HepG2 (cell line): ENCODE data around the gene MUC6. TPM values are rescaled to one million over a fixed set of nuclear protein-coding genes. Genes with fewer than 3 reads are reported as not detected.
A peak's percentile ranks its signal among the peaks of the same experiment; 100 is the strongest.

Experiments used
- ATAC-seq: fragments of 200-7000 bp; cut with Tn5 transposase; 3 replicates; pipeline ENCODE4 v1.9.1; 2020; ENCODE audit warnings: mild to moderate bottlenecking, moderate library complexity
- BruUV-seq: library from RNA; stranded (reverse); fragments of 400-500 nt; replicated peaks from 2 replicates; lab custom pipeline; 2021; lab: Mats Ljungman, UMichigan
- CTCF ChIA-PET: fragments of 300-600 bp; formaldehyde crosslinking; extraction: SDS; loops from one replicate; lab custom pipeline; 2021; ENCODE audit warnings: low total read pairs, inconsistent platforms, low intra/inter-chr PET ratio; lab: Yijun Ruan, JAX
- POLR2A ChIA-PET: fragments of 350-600 bp; sonication (Branson Sonifier 250); formaldehyde crosslinking; loops from one replicate; lab custom pipeline; 2020; ENCODE audit warnings: antibody characterized with exemption, inconsistent platforms; lab: Yijun Ruan, JAX
- DNase-seq: peaks from one replicate; pipeline ENCODE4 v3.0.0-alpha.2; 2015; ENCODE audit warnings: low spot score
- FAIRE-seq: peaks from 3 replicates; lab custom pipeline; 2011; peaks lifted over from hg19 to GRCh38; lab: Jason Lieb, UNC
- H2AFZ ChIP-seq: one replicate; pipeline ENCODE4 v1.6.1; 2011; ENCODE audit warnings: low read length, inconsistent platforms
- H3K27ac ChIP-seq: fragments of 300-600 bp; 3 replicates; pipeline ENCODE4 v1.8.0; 2011; ENCODE audit warnings: mixed run types, mild to moderate bottlenecking, mixed read lengths, low read length, inconsistent platforms; ENCODE audit not compliant: insufficient read depth; ENCODE audit errors: extremely low read length
- H3K27me3 ChIP-seq, 2 experiments: fragments of 200-600 bp in 1 of 2; 2 replicates in 1 of 2; 3 replicates in 1 of 2; pipeline versions ENCODE4 v1.6.0 to v1.8.0; 2011; ENCODE audit warnings: low read length in 2 of 2, mild to moderate bottlenecking in 2 of 2, moderate library complexity in 2 of 2, inconsistent platforms in 1 of 2; ENCODE audit not compliant: insufficient read depth in 2 of 2, control insufficient read depth in 1 of 2
- H3K36me3 ChIP-seq, 2 experiments: fragments of 200-600 bp in 1 of 2; replicated peaks in 1 of 2; 2 replicates in 1 of 2; 3 replicates in 1 of 2; pipeline versions ENCODE4 v1.5.1 to v1.8.0; 2011; ENCODE audit warnings: low read length in 2 of 2, inconsistent platforms in 1 of 2; ENCODE audit not compliant: insufficient read depth in 2 of 2, control insufficient read depth in 1 of 2
- H3K4me1 ChIP-seq: 2 replicates; pipeline ENCODE4 v1.5.1; 2012; ENCODE audit warnings: low read length, inconsistent platforms; ENCODE audit not compliant: insufficient read depth
- H3K4me2 ChIP-seq: 2 replicates; pipeline ENCODE4 v1.6.0; 2011; ENCODE audit warnings: low read depth, low read length, inconsistent platforms
- H3K4me3 ChIP-seq, 3 experiments: fragments of 200-600 bp in 1 of 3; sonication (generic), shearing (Covaris generic) in 1 of 3; replicated peaks in 1 of 3; 2 replicates each; pipeline ENCODE4 v1.5.1; 2011 to 2016; ENCODE audit warnings: low read length in 3 of 3, inconsistent platforms in 2 of 3, low read depth in 2 of 3, mild to moderate bottlenecking in 2 of 3, control low read depth in 1 of 3, mixed read lengths in 1 of 3; ENCODE audit not compliant: insufficient read depth in 1 of 3
- H3K79me2 ChIP-seq: one replicate; pipeline ENCODE4 v1.6.1; 2011; ENCODE audit warnings: low read length, inconsistent platforms; ENCODE audit not compliant: insufficient read depth
- H3K9ac ChIP-seq: 2 replicates; pipeline ENCODE4 v1.6.0; 2011; ENCODE audit warnings: mild to moderate bottlenecking, low read depth, low read length, inconsistent platforms; ENCODE audit not compliant: insufficient read depth
- H3K9me3 ChIP-seq: 2 replicates; pipeline ENCODE4 v1.5.1; 2012; ENCODE audit warnings: mild to moderate bottlenecking, low read length
- H4K20me1 ChIP-seq: 2 replicates; pipeline ENCODE4 v1.6.0; 2011; ENCODE audit warnings: inconsistent platforms, mild to moderate bottlenecking, low read length, moderate library complexity; ENCODE audit not compliant: insufficient read depth
- NFKB2 ChIP-seq: sonication (generic); formaldehyde crosslinking; IDR thresholded peaks from 2 replicates; pipeline ENCODE4 v1.4.0; 2020; ENCODE audit warnings: missing genetic modification reagents, borderline replicate concordance
- RORA ChIP-seq: sonication (generic); formaldehyde crosslinking; IDR thresholded peaks from 2 replicates; pipeline ENCODE4 v1.5.0; 2020; ENCODE audit warnings: mild to moderate bottlenecking, missing genetic modification reagents, moderate library complexity
- TBL1XR1 ChIP-seq: fragments of 150-350 bp; IDR thresholded peaks from 2 replicates; pipeline ENCODE4 v1.6.1; 2014; ENCODE audit warnings: borderline replicate concordance, low read length; ENCODE audit not compliant: partially characterized antibody
- TBP ChIP-seq: sonication (generic); formaldehyde crosslinking; IDR thresholded peaks from 2 replicates; pipeline ENCODE4 v1.5.0; 2020; ENCODE audit warnings: missing genetic modification reagents
- ZNF263 ChIP-seq: sonication (generic); formaldehyde crosslinking; IDR thresholded peaks from 2 replicates; pipeline ENCODE4 v1.4.0; 2020; ENCODE audit warnings: missing genetic modification reagents
- ZNF546 ChIP-seq: sonication (generic); formaldehyde crosslinking; conservative IDR thresholded peaks from 2 replicates; pipeline ENCODE4 v1.8.1; 2023; ENCODE audit warnings: mild to moderate bottlenecking, missing genetic modification reagents
- ZNF614 ChIP-seq: IDR thresholded peaks from 2 replicates; pipeline ENCODE4 v1.6.1; 2018; ENCODE audit warnings: missing biosample characterization, missing genetic modification reagents, inconsistent platforms, borderline replicate concordance
- WGBS: methylation state at CpG from one replicate; pipeline ENCODE4 v1.1.6; 2017; ENCODE audit warnings: low lambda C conversion rate; 5-methylcytosine and 5-hydroxymethylcytosine counted together
- in situ Hi-C: cut with HindIII; loops from 2 replicates; pipeline ENCODE4 v1.10.0; 2017; ENCODE audit warnings: low pct_unique_long_range_greater_than_20kb; ENCODE audit not compliant: extremely low pct_ligation_motif_present
- intact Hi-C: fragments of 100-400 bp; cut with micrococcal nuclease; formaldehyde crosslinking; loops from one replicate; pipeline ENCODE4 v1.10.0; 2022; ENCODE audit not compliant: unreplicated experiment
- polyA plus RNA-seq, 8 experiments: library from polyadenylated mRNA; depleted of rRNA in 3 of 8; stranded (reverse) in 7 of 8; unstranded in 1 of 8; fragments of >200 nt; fragmentation: Illumina TruSeq in 4 of 8; extraction: Trizol in 4 of 8; gene quantifications; 2 replicates each; pipeline versions ENCODE4 v1.2.1 to v1.2.3, GENCODE V29; 2011 to 2016; ENCODE audit warnings: low read depth in 4 of 8, missing spikeins in 1 of 8, mixed read lengths in 1 of 8; ENCODE audit not compliant: insufficient read depth in 1 of 8
- total RNA-seq, 5 experiments: library from RNA; depleted of rRNA; stranded (reverse); fragments of >200 nt; fragmentation: Illumina TruSeq; extraction: Trizol; gene quantifications; 2 replicates each; pipeline ENCODE4 v1.2.3, GENCODE V29; 2016; ENCODE audit warnings: low read depth in 1 of 5

Gene MUC6
- total and polyA plus RNA-seq, 2 of the 13 experiments (the other 11 are each of a cell fraction or from before 2014, with no cell fraction given): not detected

DNA sequence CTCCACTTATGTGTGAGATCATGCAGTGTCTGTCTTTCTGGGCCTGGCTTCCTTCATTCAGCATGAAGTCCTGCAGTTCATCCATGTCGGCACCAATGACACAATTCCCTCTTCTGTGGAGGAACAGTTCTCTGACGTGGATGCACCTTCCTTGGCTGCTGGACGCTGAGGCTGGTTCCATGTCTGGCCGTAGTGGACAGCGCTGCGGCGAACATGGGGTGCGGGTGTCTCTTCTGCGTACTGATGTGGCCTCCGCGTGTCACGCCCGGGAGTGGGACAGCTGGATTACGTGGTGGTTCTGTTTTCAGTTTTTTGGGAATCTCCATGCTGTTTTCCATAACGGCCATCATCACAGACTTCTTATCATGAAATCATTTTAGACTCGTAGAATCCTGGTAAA, 21.3 kb upstream of the MUC6 start:
- POLR2A ChIA-PET: no interaction called here
- Histone ChIP-seq H4K20me1 (no peaks in the 10 kb centered on the region), H3K4me3 (no peak overlapping the region), H3K4me1 (peaks cover 5% of the 10 kb centered on the region; the same call in 1 of the 2 replicates), H3K27ac (no peak overlapping the region), H3K36me3 (no peaks in the 10 kb centered on the region), H3K27me3 (peaks cover 16 to 75% of the 10 kb centered on the region in 2 experiments; a peak in 4 of 5 replicates), H3K4me2 (no peak overlapping the region), H3K9me3 (0 out of 2 replicates have a peak, but pooled peaks cover 4% of the 10 kb centered on the region), H3K9ac (no peak overlapping the region), H2AFZ (no peak overlapping the region), H3K79me2 (no peaks in the 10 kb centered on the region)
- CTCF ChIA-PET: no interaction called here
- FAIRE-seq (no peak), DNase-seq (no peak), ATAC-seq (no peak)
- no peak for TF ChIP-seq ZNF614 (CRISPR knock-in tag)
- TF ChIP-seq NFKB2 (CRISPR knock-in tag): no peak
- TF ChIP-seq RORA (CRISPR knock-in tag): no peak
- TF ChIP-seq ZNF546 (CRISPR knock-in tag): no peak
- in situ Hi-C loops: loop anchor here (10.0 kb wide), 1 partner anchor 173 kb away; no protein-coding TSS in a partner anchor
- intact Hi-C loops: no loop called here
- no TSS peak for BruUV-seq
- 73% methylated on average over 14 of the region's 16 CpGs for WGBS

DNA sequence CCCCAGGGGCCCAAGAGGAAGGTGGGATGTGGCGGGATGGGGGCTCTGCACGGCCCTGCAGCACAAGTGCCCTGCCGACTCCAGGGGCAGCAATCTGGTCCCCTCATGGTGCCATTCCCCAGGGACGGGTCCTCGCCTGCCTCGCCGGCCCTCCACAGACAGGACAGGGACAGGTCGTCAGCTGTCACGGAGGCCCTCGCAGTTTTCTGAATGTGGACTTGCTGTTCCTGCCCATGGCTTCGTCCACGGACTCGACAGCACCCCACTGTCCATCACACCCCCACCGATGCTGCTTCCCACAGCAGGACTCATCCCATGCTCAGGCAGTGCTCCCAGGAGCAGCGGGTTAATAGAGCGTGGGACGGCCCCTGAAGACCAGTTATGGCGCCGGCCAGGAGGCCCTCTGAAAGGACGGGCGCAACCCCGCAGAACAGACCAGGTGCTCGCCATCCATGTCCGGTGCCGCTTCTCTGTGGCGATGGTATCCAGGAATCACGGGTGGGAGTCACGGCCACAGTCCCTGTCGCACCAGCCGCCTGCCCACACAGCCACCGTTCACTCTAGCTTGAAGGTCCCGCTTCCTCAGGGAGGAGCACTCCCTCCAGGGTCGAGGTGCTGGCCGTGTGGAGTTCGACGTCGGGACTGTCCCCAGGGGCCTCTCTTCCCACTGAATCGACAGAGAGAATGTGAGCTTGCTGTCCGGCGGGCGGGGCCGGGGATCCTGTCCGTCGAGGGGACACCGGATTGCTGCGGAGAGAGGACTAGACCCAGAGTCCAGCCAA, 19.7 kb upstream of the MUC6 start:
- H3K27ac ChIP-seq: no peak overlapping the region
- peaks cover 18 to 83% of the 10 kb centered on the region in 2 experiments; a peak in 4 of 5 replicates for H3K27me3 ChIP-seq
- no peaks in the 10 kb centered on the region for H3K79me2 ChIP-seq
- in situ Hi-C loops: loop anchor here (10.0 kb wide), 1 partner anchor 171 kb away; no protein-coding TSS in a partner anchor
- no peaks in the 10 kb centered on the region for H4K20me1 ChIP-seq
- WGBS: 54% methylated on average over 19 of the region's 46 CpGs
- H3K4me1 ChIP-seq: peaks cover 3% of the 10 kb centered on the region; the same call in 1 of the 2 replicates
- intact Hi-C loops: no loop called here
- TF ChIP-seq TBP (CRISPR knock-in tag) (no peak), ZNF263 (CRISPR knock-in tag) (peak; percentile 29; the same call in 1 of the 2 replicates), TBL1XR1 (no peak)
- ChIA-PET POLR2A (no interaction called here), CTCF (no interaction called here)
- no peaks in the 10 kb centered on the region for H3K9me3 ChIP-seq
- no peaks in the 10 kb centered on the region for H3K36me3 ChIP-seq
- H2AFZ ChIP-seq: no peak overlapping the region
- no peak overlapping the region for H3K9ac ChIP-seq
- no TSS peak for BruUV-seq
- no peak overlapping the region for H3K4me3 ChIP-seq
- FAIRE-seq (no peak), ATAC-seq (no peak), DNase-seq (no peak)
- H3K4me2 ChIP-seq: no peak overlapping the region
